Osteocyte (in vitro differentiated cells): ENCODE results near the gene TRPM3. TPM values are rescaled to one million over a fixed set of nuclear protein-coding genes. Genes with fewer than 3 reads are reported as not detected.

Source experiments
- DNase-seq: peaks from one replicate; pipeline ENCODE4 v3.0.0; 2021; ENCODE audit warnings: mixed read lengths; ENCODE audit not compliant: unreplicated experiment; ENCODE audit errors: extremely low spot score
- H3K27ac Mint-ChIP-seq: one replicate; pipeline ENCODE4 v1.8.0; 2021; ENCODE audit warnings: mild to moderate bottlenecking, mixed read lengths; ENCODE audit not compliant: unreplicated experiment
- H3K27me3 Mint-ChIP-seq: one replicate; pipeline ENCODE4 v1.8.0; 2021; ENCODE audit warnings: mixed read lengths; ENCODE audit not compliant: unreplicated experiment
- H3K36me3 Mint-ChIP-seq: one replicate; pipeline ENCODE4 v1.8.0; 2021; ENCODE audit warnings: mixed read lengths; ENCODE audit not compliant: unreplicated experiment
- H3K4me1 Mint-ChIP-seq: one replicate; pipeline ENCODE4 v1.8.0; 2021; ENCODE audit warnings: mixed read lengths; ENCODE audit not compliant: unreplicated experiment
- H3K4me3 Mint-ChIP-seq: one replicate; pipeline ENCODE4 v1.8.0; 2021; ENCODE audit warnings: mild to moderate bottlenecking, moderate library complexity, mixed read lengths; ENCODE audit not compliant: unreplicated experiment
- H3K9me3 Mint-ChIP-seq: one replicate; pipeline ENCODE4 v1.8.0; 2021; ENCODE audit warnings: mixed read lengths; ENCODE audit not compliant: unreplicated experiment
- CTCF ChIP-seq: fragments of 200-600 bp; sonication (generic); IDR thresholded peaks from 2 replicates; pipeline ENCODE4 v1.5.0; 2021; ENCODE audit warnings: antibody characterized with exemption, mild to moderate bottlenecking, moderate library complexity
- total RNA-seq: library from RNA; stranded (reverse); gene quantifications from 2 replicates; pipeline ENCODE4 v1.2.1, GENCODE V29; 2021

TRPM3 gene
- total RNA-seq, 1 donor from 2014 or later: 0.05 TPM

GRCh38 chr9:71096421-71097108 lies 24.9 kb downstream of the TRPM3 start:
- H3K4me1 Mint-ChIP-seq: no peaks in the 10 kb centered on the region
- H3K4me3 Mint-ChIP-seq: no peak overlapping the region
- no peak for TF ChIP-seq CTCF
- no peak overlapping the region for H3K27ac Mint-ChIP-seq
- no peak for DNase-seq
- peaks cover 11% of the 10 kb centered on the region for H3K27me3 Mint-ChIP-seq
- no peaks in the 10 kb centered on the region for H3K9me3 Mint-ChIP-seq
- H3K36me3 Mint-ChIP-seq: no peaks in the 10 kb centered on the region

- no peak for TF ChIP-seq CTCF
- H3K4me3 Mint-ChIP-seq: no peak overlapping the region
- peaks cover 5% of the 10 kb centered on the region for H3K27me3 Mint-ChIP-seq
Measured at GRCh38 chr9:71094708-71095251, 26.6 kb downstream of the TRPM3 start.

GRCh38 chr9:71090896-71091295 lies 30.5 kb downstream of the TRPM3 start:
- Mint-ChIP-seq H3K4me1 (no peaks in the 10 kb centered on the region), H3K9me3 (no peaks in the 10 kb centered on the region), H3K27ac (no peak overlapping the region), H3K27me3 (peaks cover 3% of the 10 kb centered on the region), H3K4me3 (no peak overlapping the region), H3K36me3 (no peaks in the 10 kb centered on the region)
- DNase-seq: no peak
- no peak for TF ChIP-seq CTCF

More at GRCh38 chr9:71094708-71095251, 26.6 kb downstream of the TRPM3 start:
- Mint-ChIP-seq H3K9me3 (no peaks in the 10 kb centered on the region), H3K27ac (no peak overlapping the region), H3K36me3 (no peaks in the 10 kb centered on the region), H3K4me1 (no peaks in the 10 kb centered on the region)
- no peak for DNase-seq

GRCh38 chr9:71079451-71079850 lies 42.0 kb downstream of the TRPM3 start:
- no peak overlapping the region for H3K27ac Mint-ChIP-seq

More at GRCh38 chr9:71079451-71079850, 42.0 kb downstream of the TRPM3 start:
- no peak for DNase-seq
- Mint-ChIP-seq H3K4me3 (no peak overlapping the region), H3K27me3 (no peaks in the 10 kb centered on the region), H3K36me3 (no peaks in the 10 kb centered on the region), H3K4me1 (no peaks in the 10 kb centered on the region), H3K9me3 (no peaks in the 10 kb centered on the region)
- no peak for TF ChIP-seq CTCF
